ENCODE data around the gene PTGER2.
A peak's percentile ranks its signal among the peaks of the same experiment; 100 is the strongest.

The PTGER2 gene

DNA sequence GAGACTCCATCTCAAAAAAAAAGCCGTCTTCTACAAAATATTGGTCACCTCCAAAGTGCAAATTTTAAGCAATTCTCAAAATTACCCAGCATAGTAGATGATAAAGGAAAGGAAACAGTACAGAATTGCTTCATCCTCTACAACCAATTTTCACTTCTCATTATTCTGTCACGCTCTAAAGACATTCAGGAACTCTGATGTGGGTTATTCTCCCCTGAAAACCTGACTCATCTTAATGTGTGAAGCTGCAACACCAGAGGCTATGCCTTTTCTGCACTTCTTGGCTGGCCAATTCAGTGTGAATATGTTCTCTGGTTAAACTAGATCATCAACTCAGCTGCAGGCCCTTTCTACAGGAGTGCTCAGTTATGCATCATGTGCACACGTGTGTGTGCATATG lies 11.0 kb downstream of the PTGER2 start:
- H3K4me3 ChIP-seq (ENCODE audit: low read length in 2 of 2) = peak overlapping the region; percentile 3 to 24
- H3K9ac ChIP-seq (ENCODE audit: low read length in 2 of 2) = no peak overlapping the region
- no peaks in the 10 kb centered on the region for H3K9me3 ChIP-seq (ENCODE audit: control insufficient read depth in 2 of 2, low read length in 2 of 2)
- no peaks in the 10 kb centered on the region for H3K27me3 ChIP-seq (ENCODE audit: control insufficient read depth in 1 of 2, insufficient read depth in 2 of 2, low read length in 2 of 2)
- H3K27ac ChIP-seq (ENCODE audit: low read length) = peak overlapping the region; percentile 61
- H3K36me3 ChIP-seq (ENCODE audit: control insufficient read depth in 2 of 2, insufficient read depth in 2 of 2, low read length in 2 of 2) = peaks cover 0 to 2% of the 10 kb centered on the region in 2 donors
- H3K4me1 ChIP-seq (ENCODE audit: control insufficient read depth, insufficient read depth, low read length) = peaks cover 23% of the 10 kb centered on the region

DNA sequence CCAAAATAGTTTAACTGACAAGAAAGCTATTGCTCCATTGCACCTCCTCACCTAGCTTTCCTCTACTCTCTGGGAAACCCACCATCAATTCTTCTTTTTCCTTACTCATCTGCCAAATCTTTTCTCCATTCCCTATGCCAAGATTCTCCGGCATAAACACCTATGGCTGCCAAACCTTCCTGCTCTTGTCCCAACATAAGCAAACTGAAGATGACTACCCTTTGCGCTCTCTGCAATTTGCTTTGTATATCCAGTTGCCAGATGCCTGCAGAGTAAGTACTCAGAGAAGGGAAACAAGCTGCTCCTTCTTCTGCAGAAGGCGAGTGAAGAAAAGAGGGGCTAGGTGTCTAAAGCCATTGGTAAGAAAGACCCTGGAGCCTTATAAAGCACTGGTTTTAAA lies 11.5 kb downstream of the PTGER2 start:
- peak overlapping the region; percentile 61 for H3K27ac ChIP-seq (ENCODE audit: low read length)
- H3K4me1 ChIP-seq (ENCODE audit: control insufficient read depth, insufficient read depth, low read length) = peaks cover 23% of the 10 kb centered on the region
- H3K9ac ChIP-seq (ENCODE audit: low read length in 2 of 2) = no peak overlapping the region
- H3K27me3 ChIP-seq (ENCODE audit: control insufficient read depth in 1 of 2, insufficient read depth in 2 of 2, low read length in 2 of 2) = no peaks in the 10 kb centered on the region
- H3K36me3 ChIP-seq (ENCODE audit: control insufficient read depth in 2 of 2, insufficient read depth in 2 of 2, low read length in 2 of 2) = peaks cover 0 to 2% of the 10 kb centered on the region in 2 donors
- peak overlapping the region; percentile 3 to 24 for H3K4me3 ChIP-seq (ENCODE audit: low read length in 2 of 2)
- H3K9me3 ChIP-seq (ENCODE audit: control insufficient read depth in 2 of 2, low read length in 2 of 2) = no peaks in the 10 kb centered on the region

DNA sequence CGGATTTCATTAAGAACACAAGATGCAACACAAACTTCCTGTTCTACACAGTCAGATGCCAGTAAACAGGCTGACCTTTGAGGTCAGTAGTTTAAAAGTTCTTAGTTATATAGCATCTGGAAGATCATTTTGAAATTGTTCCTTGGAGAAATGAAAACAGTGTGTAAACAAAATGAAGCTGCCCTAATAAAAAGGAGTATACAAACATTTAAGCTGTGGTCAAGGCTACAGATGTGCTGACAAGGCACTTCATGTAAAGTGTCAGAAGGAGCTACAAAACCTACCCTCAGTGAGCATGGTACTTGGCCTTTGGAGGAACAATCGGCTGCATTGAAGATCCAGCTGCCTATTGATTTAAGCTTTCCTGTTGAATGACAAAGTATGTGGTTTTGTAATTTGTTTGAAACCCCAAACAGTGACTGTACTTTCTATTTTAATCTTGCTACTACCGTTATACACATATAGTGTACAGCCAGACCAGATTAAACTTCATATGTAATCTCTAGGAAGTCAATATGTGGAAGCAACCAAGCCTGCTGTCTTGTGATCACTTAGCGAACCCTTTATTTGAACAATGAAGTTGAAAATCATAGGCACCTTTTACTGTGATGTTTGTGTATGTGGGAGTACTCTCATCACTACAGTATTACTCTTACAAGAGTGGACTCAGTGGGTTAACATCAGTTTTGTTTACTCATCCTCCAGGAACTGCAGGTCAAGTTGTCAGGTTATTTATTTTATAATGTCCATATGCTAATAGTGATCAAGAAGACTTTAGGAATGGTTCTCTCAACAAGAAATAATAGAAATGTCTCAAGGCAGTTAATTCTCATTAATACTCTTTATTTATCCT lies 13.5 kb downstream of the PTGER2 start:
- Histone ChIP-seq H3K27me3 (ENCODE audit: control insufficient read depth in 1 of 2, insufficient read depth in 2 of 2, low read length in 2 of 2) (no peaks in the 10 kb centered on the region), H3K9ac (ENCODE audit: low read length in 2 of 2) (no peak overlapping the region), H3K9me3 (ENCODE audit: control insufficient read depth in 2 of 2, low read length in 2 of 2) (no peaks in the 10 kb centered on the region), H3K36me3 (ENCODE audit: control insufficient read depth in 2 of 2, insufficient read depth in 2 of 2, low read length in 2 of 2) (peaks cover 0 to 2% of the 10 kb centered on the region in 2 donors), H3K4me1 (ENCODE audit: control insufficient read depth, insufficient read depth, low read length) (peaks cover 25% of the 10 kb centered on the region), H3K27ac (ENCODE audit: low read length) (no peak overlapping the region), H3K4me3 (ENCODE audit: low read length in 2 of 2) (no peak overlapping the region)

DNA sequence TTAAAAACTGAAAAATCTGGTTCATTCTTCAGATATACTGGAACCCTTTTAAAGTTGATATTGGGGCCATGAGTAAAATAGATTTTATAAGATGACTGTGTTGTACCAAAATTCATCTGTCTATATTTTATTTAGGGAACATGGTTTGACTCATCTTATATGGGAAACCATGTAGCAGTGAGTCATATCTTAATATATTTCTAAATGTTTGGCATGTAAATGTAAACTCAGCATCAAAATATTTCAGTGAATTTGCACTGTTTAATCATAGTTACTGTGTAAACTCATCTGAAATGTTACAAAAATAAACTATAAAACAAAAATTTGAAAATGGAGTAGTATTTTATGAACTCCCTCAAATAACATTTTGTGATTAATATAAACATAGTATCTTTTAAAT lies 14.2 kb downstream of the PTGER2 start:
- peaks cover 26% of the 10 kb centered on the region for H3K4me1 ChIP-seq (ENCODE audit: control insufficient read depth, insufficient read depth, low read length)
- no peak overlapping the region for H3K4me3 ChIP-seq (ENCODE audit: low read length in 2 of 2)
- H3K9ac ChIP-seq (ENCODE audit: low read length in 2 of 2) = no peak overlapping the region
- no peak overlapping the region for H3K27ac ChIP-seq (ENCODE audit: low read length)
- H3K27me3 ChIP-seq (ENCODE audit: control insufficient read depth in 1 of 2, insufficient read depth in 2 of 2, low read length in 2 of 2) = no peaks in the 10 kb centered on the region
- peaks cover 0 to 2% of the 10 kb centered on the region in 2 donors for H3K36me3 ChIP-seq (ENCODE audit: control insufficient read depth in 2 of 2, insufficient read depth in 2 of 2, low read length in 2 of 2)
- no peaks in the 10 kb centered on the region for H3K9me3 ChIP-seq (ENCODE audit: control insufficient read depth in 2 of 2, low read length in 2 of 2)

DNA sequence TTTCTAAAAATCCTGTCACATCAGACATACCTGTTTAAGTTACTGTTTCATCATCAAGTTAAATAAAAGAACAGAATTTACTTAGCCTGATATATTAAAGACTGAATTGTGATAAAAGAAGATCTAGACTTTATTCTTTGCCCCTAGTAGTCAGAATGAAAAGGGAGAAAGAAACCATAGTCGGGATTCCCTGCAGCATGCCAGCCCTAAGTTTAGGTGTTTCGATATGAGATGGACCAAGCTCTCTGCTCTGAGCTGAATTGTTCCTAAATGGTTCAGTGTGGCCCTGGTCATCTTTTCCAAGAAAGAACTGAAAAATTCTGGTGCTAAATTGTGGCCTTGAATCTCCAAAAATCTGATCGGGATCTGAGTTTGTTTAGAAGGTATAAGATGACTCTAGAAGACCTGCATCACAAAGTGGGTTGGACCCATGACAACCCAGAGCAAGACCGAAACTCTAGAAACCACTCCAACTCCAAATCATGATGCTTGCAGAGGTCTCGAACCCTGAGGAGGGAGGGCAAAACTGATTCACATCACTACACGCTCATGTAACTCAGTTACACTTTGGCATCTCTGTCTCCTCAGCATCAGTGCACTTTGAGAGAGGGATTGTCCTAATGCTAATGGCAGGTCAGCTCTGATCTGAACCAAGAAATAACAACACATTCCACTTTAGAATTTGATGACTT lies 15.7 kb downstream of the PTGER2 start:
- H3K36me3 ChIP-seq (ENCODE audit: control insufficient read depth in 2 of 2, insufficient read depth in 2 of 2, low read length in 2 of 2) = peaks cover 0 to 2% of the 10 kb centered on the region in 2 donors
- H3K27me3 ChIP-seq (ENCODE audit: control insufficient read depth in 1 of 2, insufficient read depth in 2 of 2, low read length in 2 of 2) = no peaks in the 10 kb centered on the region
- peaks cover 36% of the 10 kb centered on the region for H3K4me1 ChIP-seq (ENCODE audit: control insufficient read depth, insufficient read depth, low read length)
- H3K9me3 ChIP-seq (ENCODE audit: control insufficient read depth in 2 of 2, low read length in 2 of 2) = no peaks in the 10 kb centered on the region
- no peak overlapping the region for H3K4me3 ChIP-seq (ENCODE audit: low read length in 2 of 2)
- H3K9ac ChIP-seq (ENCODE audit: low read length in 2 of 2) = no peak overlapping the region
- H3K27ac ChIP-seq (ENCODE audit: low read length) = no peak overlapping the region

DNA sequence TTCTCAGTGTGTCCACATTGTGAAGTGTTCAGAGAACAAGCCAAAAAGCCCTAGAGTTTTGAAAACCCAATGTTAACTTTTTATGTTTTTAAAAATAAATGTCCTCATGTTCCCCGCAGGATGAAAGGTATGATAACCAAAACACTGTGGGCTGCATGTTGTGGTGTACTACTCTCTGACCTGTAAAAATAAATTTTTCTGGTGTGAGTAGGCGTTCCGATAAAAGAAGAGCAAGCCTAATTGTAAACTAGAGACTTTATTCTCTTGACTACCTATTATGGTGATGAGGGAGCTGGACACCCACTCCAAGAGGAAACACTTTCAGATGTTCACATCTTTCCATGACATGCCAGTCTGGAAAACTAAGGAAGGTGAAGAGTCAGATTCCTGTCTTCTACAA lies 18.2 kb downstream of the PTGER2 start:
- H3K27me3 ChIP-seq (ENCODE audit: control insufficient read depth in 1 of 2, insufficient read depth in 2 of 2, low read length in 2 of 2) = no peaks in the 10 kb centered on the region
- peak overlapping the region; percentile 31 for H3K27ac ChIP-seq (ENCODE audit: low read length)
- H3K36me3 ChIP-seq (ENCODE audit: control insufficient read depth in 2 of 2, insufficient read depth in 2 of 2, low read length in 2 of 2) = peaks cover 0 to 2% of the 10 kb centered on the region in 2 donors
- H3K9ac ChIP-seq (ENCODE audit: low read length in 2 of 2) = no peak overlapping the region
- no peaks in the 10 kb centered on the region for H3K9me3 ChIP-seq (ENCODE audit: control insufficient read depth in 2 of 2, low read length in 2 of 2)
- H3K4me3 ChIP-seq (ENCODE audit: low read length in 2 of 2) = no peak overlapping the region
- peaks cover 20% of the 10 kb centered on the region for H3K4me1 ChIP-seq (ENCODE audit: control insufficient read depth, insufficient read depth, low read length)

DNA sequence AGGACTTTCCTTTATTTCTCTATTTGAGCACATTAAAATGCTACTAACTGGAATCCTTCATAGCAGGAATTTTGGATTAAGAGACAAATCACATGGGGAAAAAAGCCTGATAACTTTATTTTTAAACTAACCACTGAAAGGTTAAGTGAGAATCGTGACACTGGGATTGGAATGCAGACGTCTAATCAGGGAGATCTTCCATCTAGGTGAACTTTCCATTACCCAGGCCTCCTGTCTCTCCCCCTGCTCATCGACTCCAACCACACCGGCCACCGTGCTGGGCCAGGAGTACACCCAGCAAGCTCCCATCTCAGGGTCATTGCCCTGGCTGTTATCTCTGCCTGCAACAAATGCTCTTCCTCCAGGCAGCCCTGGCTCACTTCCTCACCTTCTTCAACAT lies 19.0 kb downstream of the PTGER2 start:
- Histone ChIP-seq H3K4me1 (ENCODE audit: control insufficient read depth, insufficient read depth, low read length) (peaks cover 14% of the 10 kb centered on the region), H3K36me3 (ENCODE audit: control insufficient read depth in 2 of 2, insufficient read depth in 2 of 2, low read length in 2 of 2) (peaks cover 0 to 2% of the 10 kb centered on the region in 2 donors), H3K9ac (ENCODE audit: low read length in 2 of 2) (no peak overlapping the region), H3K27ac (ENCODE audit: low read length) (peak overlapping the region; percentile 12), H3K27me3 (ENCODE audit: control insufficient read depth in 1 of 2, insufficient read depth in 2 of 2, low read length in 2 of 2) (no peaks in the 10 kb centered on the region), H3K4me3 (ENCODE audit: low read length in 2 of 2) (no peak overlapping the region), H3K9me3 (ENCODE audit: control insufficient read depth in 2 of 2, low read length in 2 of 2) (no peaks in the 10 kb centered on the region)

DNA sequence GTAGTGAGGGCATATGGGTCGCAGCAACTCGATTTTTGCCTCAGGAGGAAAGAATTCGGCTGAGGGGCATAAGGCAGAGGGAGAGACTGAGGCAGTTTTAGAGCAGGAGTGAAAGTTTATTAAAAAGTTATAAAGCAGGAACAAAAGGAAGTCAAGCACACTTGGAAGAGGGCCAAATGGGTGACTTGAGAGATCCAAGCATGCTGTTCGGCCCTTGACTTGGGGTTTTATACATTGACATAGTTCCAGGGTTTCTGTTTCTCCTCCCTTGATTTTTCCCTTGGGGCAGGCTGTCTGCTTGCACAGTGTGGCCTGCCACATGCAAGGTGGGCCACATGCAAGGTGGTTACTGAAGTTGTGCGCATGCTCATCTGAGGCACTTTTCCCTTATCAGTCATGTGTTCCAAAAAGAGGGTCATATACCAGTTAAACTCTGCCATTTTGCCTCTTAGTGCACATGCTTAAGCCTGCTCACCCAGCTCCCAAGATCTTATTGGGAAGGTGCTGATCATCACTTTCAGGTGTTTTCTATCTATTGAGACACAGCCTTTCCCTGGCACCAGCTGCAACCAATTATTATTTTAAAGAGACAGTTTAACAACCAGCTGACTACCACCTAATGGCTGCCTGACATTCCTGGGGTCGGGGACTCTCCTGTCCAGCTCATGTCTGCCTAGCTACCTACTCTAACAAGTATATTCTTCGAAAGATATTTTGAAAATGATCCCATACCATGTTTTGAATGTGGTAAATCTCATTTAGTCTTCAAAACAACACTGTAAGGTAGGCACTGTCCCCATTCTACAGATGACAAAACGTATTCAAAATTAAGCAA lies 19.9 kb downstream of the PTGER2 start:
- Histone ChIP-seq H3K9ac (ENCODE audit: low read length in 2 of 2) (no peak overlapping the region), H3K4me1 (ENCODE audit: control insufficient read depth, insufficient read depth, low read length) (peaks cover 14% of the 10 kb centered on the region), H3K27ac (ENCODE audit: low read length) (no peak overlapping the region), H3K36me3 (ENCODE audit: control insufficient read depth in 2 of 2, insufficient read depth in 2 of 2, low read length in 2 of 2) (peaks cover 0 to 2% of the 10 kb centered on the region in 2 donors), H3K4me3 (ENCODE audit: low read length in 2 of 2) (no peak overlapping the region), H3K9me3 (ENCODE audit: control insufficient read depth in 2 of 2, low read length in 2 of 2) (no peaks in the 10 kb centered on the region), H3K27me3 (ENCODE audit: control insufficient read depth in 1 of 2, insufficient read depth in 2 of 2, low read length in 2 of 2) (no peaks in the 10 kb centered on the region)

DNA sequence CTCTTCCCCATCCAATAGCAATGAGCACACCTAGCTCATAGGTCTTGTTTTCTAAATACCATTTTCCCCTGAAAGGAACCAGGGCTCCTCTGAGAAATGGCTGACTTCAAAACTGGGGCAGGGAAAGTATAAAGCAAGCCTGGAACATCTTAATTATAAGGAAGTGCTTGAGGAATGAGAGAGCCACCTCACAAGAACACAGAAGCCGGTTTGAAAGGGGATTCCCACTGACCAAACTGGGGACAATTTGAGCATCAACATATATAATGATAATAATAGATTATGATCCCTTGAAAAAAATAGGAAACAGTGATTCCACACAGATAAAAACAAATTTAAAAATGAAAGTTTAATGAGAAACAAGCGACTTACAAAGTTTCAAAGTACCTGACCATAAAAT lies 22.1 kb downstream of the PTGER2 start:
- Histone ChIP-seq H3K27me3 (ENCODE audit: control insufficient read depth in 1 of 2, insufficient read depth in 2 of 2, low read length in 2 of 2) (no peaks in the 10 kb centered on the region), H3K4me3 (ENCODE audit: low read length in 2 of 2) (no peak overlapping the region), H3K27ac (ENCODE audit: low read length) (no peak overlapping the region), H3K4me1 (ENCODE audit: control insufficient read depth, insufficient read depth, low read length) (peaks cover 14% of the 10 kb centered on the region), H3K36me3 (ENCODE audit: control insufficient read depth in 2 of 2, insufficient read depth in 2 of 2, low read length in 2 of 2) (no peaks in the 10 kb centered on the region), H3K9me3 (ENCODE audit: control insufficient read depth in 2 of 2, low read length in 2 of 2) (no peaks in the 10 kb centered on the region), H3K9ac (ENCODE audit: low read length in 2 of 2) (no peak overlapping the region)

DNA sequence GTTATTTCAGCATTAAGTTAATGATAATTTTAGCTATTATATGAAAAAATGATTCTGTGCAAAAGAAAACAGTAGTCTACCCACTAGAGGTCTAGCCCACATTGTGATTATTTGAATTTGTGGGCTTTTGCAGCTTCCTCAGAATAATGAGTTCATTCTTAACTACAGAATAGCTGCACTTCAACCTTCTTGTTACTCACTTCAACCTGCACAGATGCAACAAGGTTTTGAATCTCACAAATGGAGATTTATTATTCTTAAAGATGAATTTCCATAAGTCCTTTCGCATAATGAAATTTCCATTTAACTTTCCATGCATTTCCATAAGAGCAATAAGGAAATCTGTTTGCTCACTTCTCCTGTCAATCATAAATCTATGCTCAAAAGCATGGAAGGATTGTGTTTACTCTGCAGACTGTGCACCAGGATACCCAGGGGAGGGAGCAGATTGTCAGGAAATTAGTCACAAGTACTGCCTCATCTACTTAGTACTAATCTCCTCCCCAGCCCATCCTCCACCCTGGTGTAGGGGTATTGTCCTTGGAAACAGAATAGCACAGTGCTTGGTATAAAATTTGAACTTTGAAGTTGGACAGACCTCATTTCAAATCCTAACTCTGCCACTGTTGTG lies 24.1 kb downstream of the PTGER2 start:
- Histone ChIP-seq H3K9me3 (ENCODE audit: control insufficient read depth in 2 of 2, low read length in 2 of 2) (no peaks in the 10 kb centered on the region), H3K9ac (ENCODE audit: low read length in 2 of 2) (no peak overlapping the region), H3K4me1 (ENCODE audit: control insufficient read depth, insufficient read depth, low read length) (peaks cover 16% of the 10 kb centered on the region), H3K36me3 (ENCODE audit: control insufficient read depth in 2 of 2, insufficient read depth in 2 of 2, low read length in 2 of 2) (no peaks in the 10 kb centered on the region), H3K27ac (ENCODE audit: low read length) (no peak overlapping the region), H3K4me3 (ENCODE audit: low read length in 2 of 2) (no peak overlapping the region), H3K27me3 (ENCODE audit: control insufficient read depth in 1 of 2, insufficient read depth in 2 of 2, low read length in 2 of 2) (no peaks in the 10 kb centered on the region)
